Fibroblast of skin of right quadriceps (primary cell): ENCODE data around the gene USP21.

Source experiments
- DNase-seq: peaks from one replicate; pipeline ENCODE4 v3.0.0-alpha.2; 2013

Gene USP21

GRCh38 chr1:161133220-161133740, 26.0 kb upstream of the USP21 start:
- DNase-seq, result no peak

- DNase-seq, result no peak
Measured at GRCh38 chr1:161137881-161138280, 21.4 kb upstream of the USP21 start.

GRCh38 chr1:161138431-161138830, 20.9 kb upstream of the USP21 start:
- no peak for DNase-seq

- DNase-seq, result peak; percentile 42
Measured at GRCh38 chr1:161139766-161140165, 19.5 kb upstream of the USP21 start.

GRCh38 chr1:161140755-161141400, 18.4 kb upstream of the USP21 start:
- DNase-seq, result no peak

GRCh38 chr1:161145832-161146231, 13.5 kb upstream of the USP21 start:
- no peak for DNase-seq

- no peak for DNase-seq
Measured at GRCh38 chr1:161153176-161153575, 6.1 kb upstream of the USP21 start.

- peak; percentile 91 for DNase-seq
Measured at GRCh38 chr1:161153682-161154337, 5.5 kb upstream of the USP21 start, which contains the start of gene UFC1. UFC1 (plus strand) TSS chr1:161153978; CDS start chr1:161153998, 20 bp downstream.

GRCh38 chr1:161157867-161158266, 1.4 kb upstream of the USP21 start:
- no peak for DNase-seq

GRCh38 chr1:161158316-161159010, 837 bp upstream of the USP21 start:
- no peak for DNase-seq

- no peak for DNase-seq
Measured at GRCh38 chr1:161159913-161160243, 578 bp downstream of the USP21 start.

- no peak for DNase-seq
Measured at GRCh38 chr1:161160671-161161145, 1.4 kb downstream of the USP21 start.

GRCh38 chr1:161161652-161162051, 2.4 kb downstream of the USP21 start:
- DNase-seq, result no peak

- no peak for DNase-seq
Measured at GRCh38 chr1:161162052-161162451, 2.8 kb downstream of the USP21 start.

- DNase-seq, result no peak
Measured at GRCh38 chr1:161162806-161163205, 3.5 kb downstream of the USP21 start.

- DNase-seq, result no peak
Measured at GRCh38 chr1:161163793-161164192, 4.5 kb downstream of the USP21 start.

GRCh38 chr1:161164901-161165610, 5.8 kb downstream of the USP21 start:
- no peak for DNase-seq

GRCh38 chr1:161165742-161166668, 6.7 kb downstream of the USP21 start, which contains the start of gene PPOX:
PPOX (plus strand) TSS chr1:161166426; CDS start chr1:161166848, 422 bp downstream.
- DNase-seq, result peak; percentile 96

GRCh38 chr1:161166669-161167548, 7.6 kb downstream of the USP21 start:
- no peak for DNase-seq

- no peak for DNase-seq
Measured at GRCh38 chr1:161168906-161169305, 9.6 kb downstream of the USP21 start.

- DNase-seq, result no peak
Measured at GRCh38 chr1:161171191-161171590, 11.9 kb downstream of the USP21 start.
